Natural killer cell (primary cell): Measurements from ENCODE around the gene ZNF398. TPM values are rescaled to one million over a fixed set of nuclear protein-coding genes. Genes with fewer than 3 reads are reported as not detected.

Experiments used
- ATAC-seq, 3 donors: fragments of 150-1000 bp in 2 of 3; fragments of 200-7000 bp in 1 of 3; cut with Tn5 transposase; 1 replicate in 1 of 3; 2 replicates in 2 of 3; pipeline ENCODE4 v1.10.0; 2021; ENCODE audit warnings: mild to moderate bottlenecking in 2 of 3, moderate library complexity in 2 of 3
- DNase-seq, 2 donors: peaks; one replicate each; pipeline versions ENCODE4 v3.0.0 to v3.0.0-alpha.2; 2013 to 2021; ENCODE audit warnings: mixed read lengths in 1 of 2
- H3K27ac ChIP-seq: one replicate; pipeline ENCODE4 v1.5.1; 2013; ENCODE audit warnings: mild to moderate bottlenecking, low read length
- H3K27me3 ChIP-seq: one replicate; pipeline ENCODE4 v1.6.1; 2013; ENCODE audit warnings: low read length; ENCODE audit not compliant: control insufficient read depth, insufficient read depth
- H3K36me3 ChIP-seq: one replicate; pipeline ENCODE4 v1.6.1; 2013; ENCODE audit warnings: low read length; ENCODE audit not compliant: control insufficient read depth, insufficient read depth
- H3K4me1 ChIP-seq: one replicate; pipeline ENCODE4 v1.6.1; 2013; ENCODE audit warnings: low read length; ENCODE audit not compliant: control insufficient read depth, insufficient read depth
- H3K4me3 ChIP-seq: one replicate; pipeline ENCODE4 v1.5.1; 2013; ENCODE audit warnings: low read length
- H3K9me3 ChIP-seq: one replicate; pipeline ENCODE4 v1.6.1; 2013; ENCODE audit warnings: low read length; ENCODE audit not compliant: control insufficient read depth, insufficient read depth
- H3K27ac Mint-ChIP-seq, 2 donors: one replicate each; pipeline ENCODE4 v1.8.0; 2022; ENCODE audit warnings: mild to moderate bottlenecking in 2 of 2, mixed read lengths in 2 of 2, moderate library complexity in 1 of 2
- H3K27me3 Mint-ChIP-seq, 2 donors: one replicate each; pipeline ENCODE4 v1.8.0; 2022; ENCODE audit warnings: low read depth in 2 of 2, mixed read lengths in 2 of 2
- H3K36me3 Mint-ChIP-seq: one replicate; pipeline ENCODE4 v1.8.0; 2022; ENCODE audit warnings: mixed read lengths
- H3K4me1 Mint-ChIP-seq, 2 donors: one replicate each; pipeline ENCODE4 v1.8.0; 2022; ENCODE audit warnings: mixed read lengths in 2 of 2
- H3K4me3 Mint-ChIP-seq: one replicate; pipeline ENCODE4 v1.8.0; 2022; ENCODE audit warnings: mild to moderate bottlenecking, moderate library complexity, mixed read lengths
- H3K9me3 Mint-ChIP-seq, 2 donors: one replicate each; pipeline ENCODE4 v1.8.0; 2022; ENCODE audit warnings: mixed read lengths in 2 of 2
- WGBS: methylation state at CpG from one replicate; pipeline ENCODE4 v1.1.7; 2013; ENCODE audit warnings: missing lambda C conversion rate; ENCODE audit not compliant: insufficient coverage; 5-methylcytosine and 5-hydroxymethylcytosine counted together
- intact Hi-C: fragments of 100-400 bp; cut with micrococcal nuclease; formaldehyde crosslinking; loops from one replicate; pipeline ENCODE4 v1.14.2; 2022
- total RNA-seq, 4 donors: library from RNA; stranded (reverse); fragments of 120-200 nt in 1 of 4; gene quantifications; one replicate each; pipeline versions ENCODE4 v1.2.3 to v1.2.4, GENCODE V29; 2013 to 2022
- TF ChIP-seq, protein P1 (sequence below): fragments of 200-600 bp; IDR thresholded peaks from one replicate; pipeline ENCODE4 v1.8.0; 2022; ENCODE audit warnings: antibody characterized with exemption

ZNF398 gene, protein sequence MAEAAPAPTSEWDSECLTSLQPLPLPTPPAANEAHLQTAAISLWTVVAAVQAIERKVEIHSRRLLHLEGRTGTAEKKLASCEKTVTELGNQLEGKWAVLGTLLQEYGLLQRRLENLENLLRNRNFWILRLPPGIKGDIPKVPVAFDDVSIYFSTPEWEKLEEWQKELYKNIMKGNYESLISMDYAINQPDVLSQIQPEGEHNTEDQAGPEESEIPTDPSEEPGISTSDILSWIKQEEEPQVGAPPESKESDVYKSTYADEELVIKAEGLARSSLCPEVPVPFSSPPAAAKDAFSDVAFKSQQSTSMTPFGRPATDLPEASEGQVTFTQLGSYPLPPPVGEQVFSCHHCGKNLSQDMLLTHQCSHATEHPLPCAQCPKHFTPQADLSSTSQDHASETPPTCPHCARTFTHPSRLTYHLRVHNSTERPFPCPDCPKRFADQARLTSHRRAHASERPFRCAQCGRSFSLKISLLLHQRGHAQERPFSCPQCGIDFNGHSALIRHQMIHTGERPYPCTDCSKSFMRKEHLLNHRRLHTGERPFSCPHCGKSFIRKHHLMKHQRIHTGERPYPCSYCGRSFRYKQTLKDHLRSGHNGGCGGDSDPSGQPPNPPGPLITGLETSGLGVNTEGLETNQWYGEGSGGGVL
- total RNA-seq, result 10 to 100 TPM; 14.8 to 18.5 (median 18.5) TPM
- 16.9 TPM for total RNA-seq (2013)

DNA sequence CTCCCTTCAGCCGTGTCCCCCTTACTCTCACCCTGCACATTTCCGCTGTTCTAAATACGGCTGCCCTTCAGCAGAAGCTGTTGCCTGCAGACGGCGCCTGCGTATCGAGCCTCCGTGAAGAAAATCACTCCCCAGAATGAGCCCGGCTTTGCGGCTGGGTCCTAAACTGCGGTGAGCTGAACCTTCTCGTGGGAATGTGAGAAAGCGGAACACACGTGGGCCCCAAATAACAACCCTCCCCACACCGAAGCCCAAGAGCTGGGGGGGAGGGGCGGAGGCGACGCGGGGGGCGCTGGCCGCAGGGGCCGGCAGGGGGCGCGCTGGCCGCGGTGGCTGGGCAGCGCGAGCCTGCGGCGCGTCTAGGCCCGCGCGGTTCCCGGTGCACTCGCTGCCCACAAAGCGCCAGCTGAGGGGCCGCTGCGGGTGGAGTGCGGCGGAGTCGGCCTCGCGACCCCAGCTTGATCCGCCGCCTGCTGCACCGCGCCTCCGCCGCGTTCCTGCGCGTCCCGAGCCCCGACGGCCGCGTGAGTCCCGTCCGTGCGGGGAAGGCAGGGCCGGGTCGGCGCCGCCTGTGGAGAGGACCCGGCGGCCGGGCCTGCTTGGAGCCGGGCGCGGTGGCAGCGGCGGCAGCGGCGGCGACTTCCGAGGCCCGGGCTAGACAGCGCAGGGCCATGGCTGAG lies at the start of gene ZNF398:
TSS of gene ZNF398 (plus strand) at position 382 of the 680 bp plus-strand sequence. CDS start at position 672, 290 bp downstream.
- no peaks in the 10 kb centered on the region for H3K36me3 Mint-ChIP-seq
- no peaks in the 10 kb centered on the region for H3K27me3 Mint-ChIP-seq
- H3K27ac ChIP-seq, result peak within 1 kb of the TSS; percentile 67
- DNase-seq, result peak; percentile 83 to 93
- H3K27ac Mint-ChIP-seq, result peak within 1 kb of the TSS; percentile 84 to 89
- peak within 1 kb of the TSS; percentile 70 for H3K4me3 ChIP-seq
- intact Hi-C loops, result loop anchor here (1.0 to 5.0 kb wide), 5 partner anchors 21 to 276 kb away; partner anchors contain the start of genes PDIA4, ZNF212, ZNF425 and ZNF786
- no peaks in the 10 kb centered on the region for H3K27me3 ChIP-seq
- peak within 1 kb of the TSS; percentile 86 for H3K4me3 Mint-ChIP-seq
- H3K9me3 Mint-ChIP-seq, result no peaks in the 10 kb centered on the region
- peaks cover 18 to 25% of the 10 kb centered on the region in 2 donors for H3K4me1 Mint-ChIP-seq
- H3K9me3 ChIP-seq, result no peaks in the 10 kb centered on the region
- H3K4me1 ChIP-seq, result peaks cover 26% of the 10 kb centered on the region
- TF ChIP-seq, protein P1, sequence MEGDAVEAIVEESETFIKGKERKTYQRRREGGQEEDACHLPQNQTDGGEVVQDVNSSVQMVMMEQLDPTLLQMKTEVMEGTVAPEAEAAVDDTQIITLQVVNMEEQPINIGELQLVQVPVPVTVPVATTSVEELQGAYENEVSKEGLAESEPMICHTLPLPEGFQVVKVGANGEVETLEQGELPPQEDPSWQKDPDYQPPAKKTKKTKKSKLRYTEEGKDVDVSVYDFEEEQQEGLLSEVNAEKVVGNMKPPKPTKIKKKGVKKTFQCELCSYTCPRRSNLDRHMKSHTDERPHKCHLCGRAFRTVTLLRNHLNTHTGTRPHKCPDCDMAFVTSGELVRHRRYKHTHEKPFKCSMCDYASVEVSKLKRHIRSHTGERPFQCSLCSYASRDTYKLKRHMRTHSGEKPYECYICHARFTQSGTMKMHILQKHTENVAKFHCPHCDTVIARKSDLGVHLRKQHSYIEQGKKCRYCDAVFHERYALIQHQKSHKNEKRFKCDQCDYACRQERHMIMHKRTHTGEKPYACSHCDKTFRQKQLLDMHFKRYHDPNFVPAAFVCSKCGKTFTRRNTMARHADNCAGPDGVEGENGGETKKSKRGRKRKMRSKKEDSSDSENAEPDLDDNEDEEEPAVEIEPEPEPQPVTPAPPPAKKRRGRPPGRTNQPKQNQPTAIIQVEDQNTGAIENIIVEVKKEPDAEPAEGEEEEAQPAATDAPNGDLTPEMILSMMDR, result peak; percentile 69
- ATAC-seq, result peak; percentile 81 to 94 (median 84)
- H3K36me3 ChIP-seq, result no peaks in the 10 kb centered on the region
- WGBS, result under 1% methylated on average over 79 of the region's 79 CpGs

DNA sequence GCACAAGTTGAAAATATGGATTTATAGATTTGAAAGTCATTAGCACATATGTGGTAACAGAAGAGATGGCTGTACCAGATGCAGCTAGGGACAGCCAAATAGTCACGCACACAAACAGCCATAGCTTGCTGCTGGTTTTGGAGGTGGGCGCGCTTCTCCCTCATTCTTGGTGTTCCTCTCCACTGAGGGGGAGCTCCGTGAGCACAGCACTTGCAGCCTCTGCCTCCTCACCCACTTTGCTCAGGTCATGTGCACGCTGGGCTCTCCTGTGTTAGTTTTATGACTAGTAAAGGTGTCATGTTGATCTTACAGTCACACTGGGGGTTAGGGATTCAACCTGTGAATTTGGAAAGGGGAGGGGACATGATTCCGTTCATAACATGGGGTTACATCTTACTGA lies 48.2 kb upstream of the ZNF398 start:
- H3K27me3 Mint-ChIP-seq, result peaks cover 0 to 2% of the 10 kb centered on the region in 2 donors
- no peak overlapping the region for H3K27ac Mint-ChIP-seq
- H3K27me3 ChIP-seq, result no peaks in the 10 kb centered on the region
- H3K36me3 Mint-ChIP-seq, result no peaks in the 10 kb centered on the region
- H3K9me3 ChIP-seq, result no peaks in the 10 kb centered on the region
- no peaks in the 10 kb centered on the region for H3K4me1 Mint-ChIP-seq
- H3K27ac ChIP-seq, result no peak overlapping the region
- intact Hi-C loops, result loop anchor here (10.0 kb wide), 1 partner anchor 214 kb away; the partner anchor contains the start of gene EZH2
- H3K4me3 Mint-ChIP-seq, result no peak overlapping the region
- H3K36me3 ChIP-seq, result no peaks in the 10 kb centered on the region
- TF ChIP-seq, protein P1, result no peak
- H3K4me3 ChIP-seq, result no peak overlapping the region
- no peaks in the 10 kb centered on the region for H3K4me1 ChIP-seq
- DNase-seq (no peak), ATAC-seq (no peak)
- 93% methylated on average over 6 of the region's 6 CpGs for WGBS
- H3K9me3 Mint-ChIP-seq, result no peaks in the 10 kb centered on the region

DNA sequence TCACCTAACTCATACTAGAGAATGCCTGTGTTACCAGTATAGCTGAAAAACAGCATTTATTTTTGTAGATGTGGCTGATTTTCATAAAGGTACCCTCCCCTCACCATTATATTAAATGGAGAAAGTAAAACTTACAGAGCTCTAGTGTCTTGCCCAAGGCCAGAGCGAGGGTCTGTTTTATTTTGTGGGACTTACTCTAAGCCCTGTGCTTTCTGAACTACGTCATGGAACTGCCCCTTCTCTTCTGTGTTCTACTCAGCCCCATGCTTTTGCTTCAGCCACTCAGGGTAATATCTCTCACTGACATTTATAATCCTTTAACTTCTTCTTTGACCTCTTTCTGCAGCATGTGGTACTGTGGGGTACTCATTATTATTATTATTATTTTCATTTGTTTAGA lies 46.4 kb upstream of the ZNF398 start:
- Mint-ChIP-seq H3K9me3 (no peaks in the 10 kb centered on the region), H3K27ac (no peak overlapping the region), H3K36me3 (no peaks in the 10 kb centered on the region), H3K4me1 (no peaks in the 10 kb centered on the region), H3K27me3 (peaks cover 0 to 2% of the 10 kb centered on the region in 2 donors), H3K4me3 (no peak overlapping the region)
- ATAC-seq (no peak), DNase-seq (no peak)
- Histone ChIP-seq H3K27ac (no peak overlapping the region), H3K36me3 (no peaks in the 10 kb centered on the region), H3K4me3 (no peak overlapping the region), H3K4me1 (no peaks in the 10 kb centered on the region), H3K9me3 (no peaks in the 10 kb centered on the region), H3K27me3 (no peaks in the 10 kb centered on the region)
- TF ChIP-seq, protein P1, result no peak
- 88% methylated on average over 2 of the region's 2 CpGs for WGBS
- intact Hi-C loops, result no loop called here
